ENCODE results near the gene CST9.
"Not testable (repeated sequence)": the region's sequence is repeated elsewhere in the genome, so short reads cannot be mapped to it uniquely, and the experiment has no call there.

Gene CST9

DNA sequence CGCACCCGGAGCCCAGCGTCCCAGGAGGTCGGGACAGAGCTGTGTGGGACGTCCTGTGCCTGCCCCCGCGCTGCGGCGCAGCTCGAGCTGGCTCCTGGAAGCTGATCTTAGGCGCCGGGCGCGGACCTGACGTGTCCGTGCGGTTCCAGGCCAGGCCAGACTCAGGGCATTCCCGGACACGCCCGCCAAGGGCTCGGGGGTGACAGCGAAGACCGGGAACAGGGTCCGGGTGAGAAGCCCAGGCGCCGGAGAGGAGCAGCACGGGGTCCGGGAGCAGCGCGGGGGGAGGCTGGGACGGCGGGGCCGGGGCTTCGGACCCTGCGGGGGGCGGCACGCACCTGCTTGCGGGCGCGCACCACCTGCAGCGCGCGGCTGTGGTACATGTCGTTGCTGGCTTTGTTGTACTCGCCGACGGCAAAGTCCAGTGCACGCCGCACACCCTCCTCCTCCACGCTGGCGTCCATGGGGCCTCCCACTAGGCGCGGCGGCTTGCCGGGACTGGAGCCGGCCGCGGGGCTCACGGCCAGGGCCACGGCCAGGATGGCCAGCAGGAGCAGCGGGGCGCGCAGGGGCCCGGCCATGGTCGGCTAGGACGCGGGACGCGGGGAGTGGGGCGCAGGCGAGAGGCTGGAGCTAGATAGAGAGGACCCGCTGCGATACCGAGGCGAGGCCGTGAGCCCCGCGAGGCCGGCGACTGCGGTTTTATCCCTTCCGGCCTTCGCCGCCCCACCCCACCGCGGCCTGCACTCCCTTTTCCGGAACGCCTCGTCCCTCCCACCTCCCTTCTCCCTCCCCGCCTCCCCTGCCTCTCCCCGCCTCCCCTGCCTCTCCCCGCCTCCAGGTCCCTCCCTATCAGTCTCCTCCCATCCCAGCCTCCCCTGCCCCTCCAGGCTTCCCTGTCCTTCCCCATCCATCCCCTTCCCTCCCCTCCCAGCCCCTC is 31.8 kb upstream of the CST9 start, which contains the start of gene CST3:
Gene CST3 (minus strand): TSS at position 674 of the 940 bp plus-strand sequence. CDS start 93 bp downstream, at position 581.
- DNase-seq, result peak in 1 of 2 donors; percentile 26

DNA sequence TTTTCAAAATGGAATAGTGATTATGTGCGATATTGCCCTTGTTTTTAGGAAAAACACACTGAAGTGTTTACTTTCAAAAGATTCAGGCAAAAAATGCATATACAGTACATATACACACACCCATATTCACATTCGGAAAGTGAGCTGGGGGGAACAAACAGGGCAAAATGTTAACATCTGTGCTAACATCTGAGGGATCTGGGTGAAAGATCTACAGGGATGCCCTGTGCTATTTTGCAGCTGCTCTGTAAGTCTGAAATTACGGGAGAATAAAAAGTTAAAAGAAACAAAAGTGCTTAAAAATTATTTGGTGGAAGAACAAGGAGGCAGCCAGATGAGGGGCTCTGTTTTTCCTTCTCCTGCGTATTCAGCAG is 31.2 kb upstream of the CST9 start:
- no peak for DNase-seq

DNA sequence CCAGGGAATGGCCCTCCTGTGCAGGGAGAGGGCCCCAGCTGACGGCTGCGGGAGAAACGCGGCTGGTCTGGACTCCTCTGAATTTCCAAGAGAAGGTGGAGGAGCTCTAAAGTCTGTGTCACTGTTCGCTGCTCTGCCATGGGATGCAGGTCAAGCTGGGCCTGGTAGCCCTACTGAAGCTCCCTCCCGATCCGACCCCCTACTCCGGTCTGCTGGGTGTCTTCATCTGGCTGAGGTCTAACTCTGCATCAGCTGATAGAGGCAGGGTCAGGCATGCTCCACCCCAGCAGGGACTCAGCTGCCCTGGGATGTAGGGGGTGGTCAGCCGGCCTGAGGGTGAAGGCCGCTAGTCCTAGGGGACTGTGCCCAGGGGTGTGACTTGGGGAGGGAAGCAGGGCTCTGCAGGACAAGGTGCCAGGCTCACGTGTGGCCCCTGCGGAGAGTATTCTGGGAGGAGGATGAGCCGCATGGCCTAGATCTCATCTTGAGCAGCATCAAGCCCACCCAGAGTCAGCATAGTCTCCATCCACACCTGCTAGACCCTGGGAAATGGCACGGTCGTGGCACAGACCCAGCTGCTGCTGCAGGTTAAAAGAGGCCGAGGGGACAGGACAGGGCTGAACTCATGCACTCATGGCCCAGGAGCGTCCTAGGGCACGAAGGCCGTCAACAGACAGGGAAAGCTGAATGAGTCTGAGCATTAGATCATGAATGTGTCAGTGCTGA is 30.6 kb upstream of the CST9 start:
- DNase-seq, result no peak

DNA sequence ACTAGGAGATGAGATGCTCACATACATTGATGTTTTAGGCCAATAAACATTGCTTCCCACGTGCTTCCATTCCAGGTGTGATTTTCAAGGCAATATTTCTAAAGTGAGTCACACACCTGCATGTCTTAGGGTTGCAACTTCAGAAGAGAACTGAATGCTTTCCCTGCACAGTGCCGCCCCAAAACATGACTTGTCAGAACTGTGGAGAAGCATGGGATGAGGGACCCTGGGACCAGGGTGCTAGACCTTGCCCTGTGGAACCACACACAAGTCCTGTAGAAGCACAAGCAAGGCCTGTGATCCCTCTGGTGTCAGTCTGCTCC is 30.0 kb upstream of the CST9 start:
- not testable (repeated sequence) for DNase-seq

DNA sequence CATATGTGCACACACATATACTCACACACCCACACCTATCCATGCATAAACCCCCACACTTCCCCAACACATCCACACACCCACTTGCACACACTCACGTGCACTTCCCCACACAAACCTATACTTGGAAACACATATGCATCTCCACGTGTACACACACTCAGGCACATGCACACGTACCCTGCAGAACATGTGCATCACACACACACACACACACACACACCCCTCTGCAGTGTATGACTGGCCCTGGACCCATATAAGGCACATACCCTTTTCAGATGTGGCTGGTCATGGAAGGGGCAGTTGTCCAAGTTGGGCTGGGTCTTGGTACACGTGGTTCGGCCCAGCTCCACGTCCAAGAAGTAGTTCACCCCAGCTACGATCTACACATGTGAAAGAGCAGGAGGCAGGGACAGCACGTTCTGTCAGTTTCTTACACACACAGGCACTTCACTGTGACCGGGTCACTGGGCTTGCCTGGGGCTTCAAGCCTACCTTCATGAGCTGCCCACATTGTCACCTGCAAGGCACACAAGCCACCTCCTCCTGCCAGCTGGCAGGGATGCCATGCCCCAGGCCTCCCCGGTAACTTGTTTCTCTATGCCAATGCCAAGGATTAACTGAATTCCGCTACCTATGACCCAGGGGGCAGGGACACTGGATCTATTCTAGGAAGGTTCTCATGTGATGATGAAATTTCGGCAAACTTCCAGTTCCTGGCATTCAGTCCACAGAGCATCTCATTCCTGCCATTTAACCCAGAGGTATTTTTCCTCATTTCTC is 29.5 kb upstream of the CST9 start:
- DNase-seq, result no peak

DNA sequence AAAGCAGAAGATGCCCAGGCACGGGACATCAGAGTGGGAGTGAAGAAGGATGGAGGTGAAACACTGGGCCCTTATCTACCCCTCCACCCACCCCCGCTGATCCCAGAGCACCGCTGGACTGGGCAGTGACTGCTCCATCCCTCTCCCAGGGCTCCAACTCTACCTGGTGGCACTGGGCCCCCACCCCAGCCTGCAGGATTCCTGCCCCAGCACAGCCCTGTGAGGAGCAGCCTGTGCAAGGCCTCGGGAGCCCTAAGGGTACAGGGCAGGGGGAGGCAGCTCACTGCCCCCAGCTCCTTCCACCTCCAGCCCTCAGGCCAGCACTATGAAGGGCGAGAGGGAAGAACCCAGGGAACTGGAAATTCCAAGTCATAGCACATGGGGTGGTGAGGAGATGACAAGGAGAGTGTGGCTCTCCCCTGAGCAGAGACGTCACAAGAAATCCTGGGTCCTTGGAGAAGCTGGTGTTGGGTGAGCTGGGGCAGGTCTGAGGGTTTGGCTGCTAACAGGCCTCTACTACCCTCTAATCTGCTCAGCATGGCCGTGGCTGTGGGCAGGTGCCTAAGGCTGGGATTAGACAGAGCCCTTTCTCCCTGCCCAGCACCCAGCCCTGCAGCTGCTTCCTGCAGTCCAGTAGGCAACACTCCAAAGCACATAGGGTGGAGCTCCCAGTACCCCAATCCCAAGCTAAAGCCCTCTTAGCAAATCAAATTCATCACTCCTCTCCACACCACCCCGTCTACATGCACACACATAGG is 28.5 kb upstream of the CST9 start:
- no peak for DNase-seq

DNA sequence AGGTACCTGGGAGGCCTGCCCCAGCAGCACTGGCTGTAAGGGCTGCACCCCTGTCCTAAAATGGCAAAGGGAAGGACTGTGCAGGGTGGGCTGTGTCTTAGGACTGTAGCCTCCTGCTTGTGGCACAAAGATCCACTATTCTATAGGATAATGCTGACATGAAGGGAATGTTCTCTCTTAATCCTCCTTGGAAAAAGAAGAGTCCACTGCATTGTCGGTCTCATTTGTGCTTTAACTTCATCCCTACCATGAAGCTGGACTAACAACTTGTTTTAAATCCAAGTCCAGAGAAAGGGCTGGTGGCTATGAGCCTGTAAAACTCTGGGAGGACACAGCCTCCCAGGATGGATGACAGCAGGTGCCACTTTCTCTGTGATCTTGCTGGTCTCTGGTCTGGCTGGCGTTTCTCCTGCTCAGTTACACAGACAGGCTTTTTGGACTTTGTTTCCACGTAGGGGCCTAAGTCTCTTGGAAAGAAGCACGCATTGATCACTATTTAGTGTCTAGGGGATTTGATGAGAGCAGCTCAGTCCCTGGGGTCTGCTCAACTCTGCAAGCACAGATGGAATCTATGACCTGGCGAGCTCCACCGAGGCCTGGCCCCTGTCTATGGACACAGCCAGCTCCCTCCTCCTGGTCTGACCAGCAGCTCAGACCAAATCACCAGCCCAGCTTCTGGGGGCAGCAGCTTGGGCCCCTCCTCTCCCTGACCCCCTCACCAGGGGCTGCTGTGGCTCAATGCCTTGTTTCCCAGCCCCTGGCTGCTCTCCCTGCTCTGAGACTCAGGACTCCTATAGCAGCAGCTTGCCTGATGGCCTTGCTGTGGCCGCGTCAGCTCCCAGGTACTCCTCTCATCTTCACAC is 27.2 kb upstream of the CST9 start:
- DNase-seq, result no peak

DNA sequence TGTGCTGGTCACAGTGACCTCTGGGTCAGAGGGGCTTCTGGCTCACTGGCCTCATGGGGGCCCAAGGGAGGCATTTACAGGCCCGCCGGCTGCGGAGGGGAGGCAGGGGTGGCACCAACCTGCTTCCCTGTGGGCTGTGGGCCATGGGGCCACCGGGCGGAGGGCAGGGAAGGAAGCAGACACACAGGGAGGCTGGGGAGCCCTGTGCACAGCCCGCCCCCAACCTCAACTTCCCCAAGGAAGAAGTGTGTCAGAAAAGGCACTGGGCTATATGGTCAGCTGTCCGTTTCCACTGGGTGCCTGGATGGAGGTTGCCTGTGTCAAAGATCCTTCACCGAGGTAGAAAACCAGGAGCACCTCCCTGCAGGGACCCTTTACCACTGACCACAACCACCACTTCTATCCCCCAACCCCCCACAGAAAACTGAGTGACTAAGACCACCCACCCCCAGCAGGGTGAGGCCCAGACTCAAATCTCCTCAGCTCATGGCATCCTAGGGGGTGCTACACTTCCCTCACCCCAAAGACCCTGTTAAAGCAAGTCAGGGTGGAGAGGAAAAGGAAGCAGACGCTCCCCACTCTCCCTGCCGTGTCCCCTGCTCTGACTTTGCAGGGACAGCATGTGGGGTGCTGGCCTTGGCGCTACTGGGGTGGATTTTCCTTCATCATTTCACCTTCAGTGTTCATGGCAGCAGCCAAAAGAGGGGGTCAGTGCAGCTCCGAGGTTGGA is 26.4 kb upstream of the CST9 start:
- no peak for DNase-seq

DNA sequence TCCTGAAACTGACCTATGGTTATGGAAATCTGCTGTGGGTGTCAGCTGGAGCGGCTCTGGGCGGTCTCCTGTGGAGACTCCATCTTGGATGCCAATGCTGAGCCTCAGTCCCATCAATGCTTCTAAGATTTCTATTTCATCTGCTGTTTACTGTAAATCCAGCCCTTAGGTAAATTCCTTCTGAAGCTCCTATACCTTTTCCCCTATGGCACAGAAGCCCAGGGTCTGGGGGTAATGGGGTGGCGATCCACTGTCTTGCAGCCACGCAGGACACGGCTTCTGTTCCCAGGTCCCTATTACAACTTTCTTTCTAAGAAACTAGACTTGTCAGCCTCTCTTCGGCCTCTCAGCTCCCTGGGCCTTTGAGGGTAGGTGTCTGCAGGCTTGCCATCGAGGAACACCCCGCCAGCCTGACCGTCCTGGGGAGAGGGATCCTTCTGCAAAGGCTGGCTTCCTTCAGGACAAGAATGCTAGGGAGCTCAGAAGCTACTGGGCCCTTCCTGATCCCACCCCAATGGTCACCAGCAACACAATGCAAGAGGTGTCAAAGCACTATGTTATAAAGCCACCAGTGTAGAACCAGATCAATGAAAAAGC is 25.6 kb upstream of the CST9 start:
- no peak for DNase-seq

DNA sequence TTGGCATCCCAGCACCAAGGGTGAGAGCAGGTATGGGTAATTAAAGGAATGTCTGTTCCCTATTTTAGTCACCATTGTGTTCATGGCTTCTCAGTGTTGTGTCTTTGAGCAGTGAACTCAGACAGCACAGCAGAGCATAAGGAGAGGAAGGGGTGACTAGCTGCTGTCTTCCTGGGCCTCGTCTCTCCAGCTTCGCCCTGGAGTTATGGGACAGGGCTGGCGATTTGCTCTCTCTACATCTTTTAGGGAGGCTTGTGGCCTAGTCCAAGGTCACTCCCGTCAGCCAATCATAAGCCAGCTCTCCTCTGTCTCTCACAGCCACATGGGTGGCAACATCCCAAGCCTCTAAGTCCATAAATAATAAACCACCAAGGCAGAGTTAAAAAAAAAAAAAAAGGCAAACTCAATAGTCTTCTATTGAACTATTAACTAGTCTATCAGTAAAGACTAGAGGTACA is 24.7 kb upstream of the CST9 start:
- DNase-seq, result no peak

DNA sequence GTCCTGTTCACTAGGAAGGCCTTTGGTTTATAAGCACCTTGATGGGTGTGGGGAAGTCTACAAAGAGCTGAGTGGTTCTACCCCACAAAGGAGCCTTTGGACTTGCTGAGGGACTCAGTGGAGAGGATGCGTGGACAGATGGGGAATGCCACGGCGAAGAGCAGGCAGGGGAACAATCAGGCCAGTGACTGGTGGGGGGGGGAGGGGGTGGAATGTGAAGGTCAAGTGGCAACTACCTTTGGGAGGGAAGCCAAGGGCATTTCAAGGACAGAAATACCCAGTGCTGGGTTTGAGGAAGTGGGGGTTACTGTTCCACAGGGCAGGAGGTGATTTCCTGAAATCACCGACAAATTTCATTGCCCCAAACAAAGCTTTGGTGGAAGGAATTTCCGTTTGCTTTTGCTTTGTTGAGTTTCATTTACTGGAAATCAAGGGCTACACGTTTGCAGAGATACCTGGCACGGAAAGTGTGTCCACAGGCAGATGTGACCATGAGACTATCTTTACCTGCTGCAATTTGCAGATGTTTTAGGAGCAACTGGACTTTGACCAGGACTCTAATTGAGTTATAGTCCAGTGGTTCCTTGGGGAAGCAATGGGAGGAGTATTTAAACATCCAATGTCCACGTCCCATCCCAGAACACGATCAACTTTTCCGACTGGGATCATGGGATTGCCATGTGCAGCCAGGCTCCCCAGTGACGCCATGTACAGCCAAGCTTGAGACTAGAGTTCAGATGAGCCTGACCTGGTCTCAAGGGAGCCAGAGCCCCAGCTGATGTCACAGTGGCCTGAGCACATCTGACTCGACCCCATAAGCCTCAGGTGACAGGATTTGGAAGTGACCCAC is 24.1 kb upstream of the CST9 start:
- no peak for DNase-seq

DNA sequence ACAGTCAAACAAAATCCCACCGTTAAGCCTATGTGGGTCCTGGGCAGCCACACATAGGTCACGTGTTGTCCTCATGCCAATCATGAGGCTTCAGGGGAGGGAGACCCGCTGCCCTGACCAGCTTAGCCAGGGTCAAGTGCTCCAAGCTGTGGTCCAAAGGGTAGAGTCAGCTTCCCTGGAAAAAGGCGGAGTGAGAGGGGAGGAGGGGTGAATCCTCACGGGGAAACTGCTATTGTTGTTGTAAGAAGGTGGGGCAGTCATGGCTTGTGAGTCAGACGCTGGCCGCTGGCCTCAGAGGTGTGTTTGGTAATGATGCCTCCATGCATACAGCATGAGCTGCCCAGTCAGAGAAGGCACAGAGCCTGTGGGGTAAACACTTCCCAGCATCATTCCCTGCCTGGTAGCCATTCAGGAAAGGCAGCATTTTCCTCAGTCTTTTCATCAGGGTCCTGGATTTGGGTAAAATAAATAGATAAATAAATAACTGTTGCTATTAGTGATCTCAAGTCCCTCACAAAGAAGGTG is 23.4 kb upstream of the CST9 start:
- no peak for DNase-seq

DNA sequence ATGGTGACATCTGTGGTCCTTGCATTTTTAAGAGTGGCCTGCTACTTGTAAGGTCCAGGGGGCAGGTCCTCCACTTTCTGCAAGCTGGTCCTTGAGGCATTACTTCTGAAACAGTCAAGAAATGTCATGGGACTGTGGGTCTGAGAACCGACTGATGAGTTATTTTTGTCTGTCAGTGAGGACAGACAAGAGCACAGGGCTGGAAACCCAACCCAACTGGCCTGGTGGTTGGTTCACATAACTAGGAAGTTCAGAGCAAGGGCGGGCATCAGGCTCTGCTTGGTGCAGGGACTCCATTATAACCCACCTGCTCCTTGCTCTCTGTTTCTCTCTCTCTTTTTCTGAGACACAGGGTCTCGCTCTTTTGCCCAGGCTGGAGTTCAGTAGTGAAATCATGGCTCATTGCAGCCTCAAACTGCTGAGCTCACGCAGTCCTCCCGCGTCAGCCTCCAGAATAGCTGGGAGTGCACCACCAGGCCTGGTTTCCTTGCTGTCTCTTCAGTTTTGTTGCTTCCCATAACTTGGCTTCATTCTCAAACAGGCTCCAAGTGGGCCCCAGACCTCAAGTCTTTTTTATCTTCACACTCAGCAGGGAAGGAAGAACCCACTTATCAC is 22.8 kb upstream of the CST9 start:
- DNase-seq, result no peak

DNA sequence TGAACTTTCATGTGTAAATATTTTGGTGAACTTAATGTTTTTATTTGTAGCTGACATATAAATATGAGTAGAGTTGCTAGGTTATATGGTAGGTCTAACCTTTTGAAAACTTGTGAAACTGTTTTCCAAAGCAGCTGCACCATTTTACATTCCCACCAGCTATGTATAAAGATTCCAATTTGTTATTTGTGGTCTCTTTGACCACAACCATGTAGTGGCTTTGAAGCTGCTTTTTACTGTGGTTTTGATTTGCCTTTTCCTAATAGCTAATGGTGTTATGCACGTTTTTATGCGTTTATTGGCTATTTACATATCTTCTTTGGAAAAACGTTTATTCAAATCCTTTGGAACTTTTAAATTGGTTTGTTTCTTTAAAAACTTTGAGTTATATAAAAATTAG is 21.8 kb upstream of the CST9 start:
- no peak for DNase-seq

DNA sequence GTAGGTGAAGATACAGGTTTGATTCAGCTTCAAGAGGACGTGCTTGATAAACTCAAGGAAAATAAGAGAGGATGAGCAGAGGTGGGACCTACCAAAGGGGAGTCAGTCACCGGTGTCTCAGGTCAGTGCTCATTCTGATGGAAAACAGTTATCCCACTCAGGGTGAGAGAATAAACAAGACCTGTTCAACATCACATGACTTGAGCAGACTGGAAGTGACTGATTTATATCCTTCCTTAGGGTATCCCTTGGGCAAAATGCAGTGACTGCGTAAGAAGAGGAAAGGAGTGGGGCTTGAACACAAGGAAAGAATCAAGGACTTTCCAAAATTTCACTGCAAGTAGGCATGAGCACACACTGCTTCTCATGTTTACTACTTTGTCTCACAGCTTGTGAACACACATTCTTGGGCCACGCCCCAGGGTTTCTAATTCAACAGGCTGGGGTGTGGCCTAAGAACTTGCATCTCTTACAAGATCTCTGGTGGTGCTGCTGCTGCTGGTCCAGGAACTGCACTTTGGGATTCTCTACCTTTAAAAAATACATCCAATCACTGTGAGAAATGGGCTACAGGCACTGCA is 20.4 kb upstream of the CST9 start:
- no peak for DNase-seq

DNA sequence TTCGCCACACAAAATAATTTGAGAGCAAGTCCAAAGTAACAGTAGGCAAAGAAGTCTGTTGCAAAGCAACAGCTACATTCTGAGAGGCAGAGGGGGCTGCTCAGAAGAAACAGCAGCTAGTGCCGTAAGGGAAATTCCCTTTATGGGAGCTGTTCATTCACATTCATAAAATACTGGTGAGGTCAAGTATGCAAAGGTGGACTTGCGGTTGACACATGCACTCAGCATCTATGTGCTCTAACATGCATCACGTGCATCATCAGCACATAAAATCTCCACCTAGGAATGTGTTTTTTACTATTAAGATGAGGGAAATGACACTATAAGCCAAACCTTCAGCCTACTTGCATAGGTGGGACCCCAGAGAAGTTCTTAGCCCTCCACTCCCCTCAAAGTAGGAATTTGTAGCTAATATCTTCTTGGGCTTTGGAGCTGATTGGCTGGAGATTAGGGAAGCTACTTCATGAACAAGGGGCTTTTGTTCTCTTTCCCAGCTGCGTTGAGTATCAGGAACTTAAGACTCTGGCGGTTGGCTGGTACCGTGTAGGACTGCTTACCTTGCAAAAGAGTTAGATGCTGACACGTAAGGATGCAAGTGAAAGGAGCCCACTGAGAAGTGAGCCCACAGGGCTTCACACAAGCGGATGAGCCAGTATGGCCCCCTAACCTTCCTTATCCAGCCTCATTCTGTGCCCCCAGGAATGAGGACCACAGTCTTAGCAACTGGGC is 19.7 kb upstream of the CST9 start:
- DNase-seq, result no peak

DNA sequence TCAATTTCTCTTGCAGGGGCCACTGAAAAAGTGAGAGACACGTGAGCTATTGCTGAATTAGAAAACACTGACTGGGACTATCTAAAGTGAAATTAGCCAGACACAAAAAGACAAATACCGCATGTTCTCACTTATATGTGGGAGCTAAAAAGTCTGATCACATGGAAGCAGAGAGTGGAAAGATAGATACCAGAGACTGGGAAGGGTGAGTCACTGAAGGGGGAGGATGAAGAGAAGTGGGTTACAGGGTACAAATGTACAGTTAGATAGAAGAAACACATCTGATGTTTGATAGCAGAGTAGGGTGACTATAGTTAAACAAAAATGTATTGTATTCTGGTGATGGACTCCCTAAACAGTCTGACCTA is 18.6 kb upstream of the CST9 start:
- no peak for DNase-seq
